Fibroblast of skin of scalp (primary cell): ENCODE measurements around the gene ADCK2. TPM values are rescaled to one million over a fixed set of nuclear protein-coding genes. Genes with fewer than 3 reads are reported as not detected.
"Not testable (repeated sequence)": the region's sequence is repeated elsewhere in the genome, so short reads cannot be mapped to it uniquely, and the experiment has no call there.

Experiments
- DNase-seq: peaks from one replicate; pipeline ENCODE4 v3.0.0-alpha.2; 2013
- polyA plus RNA-seq, 2 experiments: library from polyadenylated mRNA; unstranded; fragments of 120-200 nt; gene quantifications; one replicate each; pipeline ENCODE4 v1.2.1, GENCODE V29; 2013; ENCODE audit not compliant: insufficient read length in 2 of 2

Gene ADCK2, protein sequence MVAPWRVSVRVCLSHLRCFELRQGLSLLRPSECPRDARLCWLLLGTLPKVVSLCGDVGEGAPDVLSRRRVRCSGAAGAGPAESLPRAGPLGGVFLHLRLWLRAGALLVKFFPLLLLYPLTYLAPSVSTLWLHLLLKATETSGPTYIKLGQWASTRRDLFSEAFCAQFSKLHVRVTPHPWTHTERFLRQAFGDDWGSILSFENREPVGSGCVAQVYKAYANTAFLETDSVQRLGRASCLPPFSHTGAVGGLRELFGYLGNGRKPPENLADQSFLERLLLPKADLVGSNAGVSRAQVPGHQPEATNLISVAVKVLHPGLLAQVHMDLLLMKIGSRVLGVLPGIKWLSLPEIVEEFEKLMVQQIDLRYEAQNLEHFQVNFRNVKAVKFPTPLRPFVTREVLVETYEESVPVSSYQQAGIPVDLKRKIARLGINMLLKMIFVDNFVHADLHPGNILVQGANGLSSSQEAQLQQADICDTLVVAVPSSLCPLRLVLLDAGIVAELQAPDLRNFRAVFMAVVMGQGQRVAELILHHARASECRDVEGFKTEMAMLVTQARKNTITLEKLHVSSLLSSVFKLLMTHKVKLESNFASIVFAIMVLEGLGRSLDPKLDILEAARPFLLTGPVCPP
- 14.6 TPM for polyA plus RNA-seq (2013, experiment 1 of 2; ENCODE audit: insufficient read length)
- polyA plus RNA-seq (2013, experiment 2 of 2; ENCODE audit: insufficient read length): 15.0 TPM

DNA sequence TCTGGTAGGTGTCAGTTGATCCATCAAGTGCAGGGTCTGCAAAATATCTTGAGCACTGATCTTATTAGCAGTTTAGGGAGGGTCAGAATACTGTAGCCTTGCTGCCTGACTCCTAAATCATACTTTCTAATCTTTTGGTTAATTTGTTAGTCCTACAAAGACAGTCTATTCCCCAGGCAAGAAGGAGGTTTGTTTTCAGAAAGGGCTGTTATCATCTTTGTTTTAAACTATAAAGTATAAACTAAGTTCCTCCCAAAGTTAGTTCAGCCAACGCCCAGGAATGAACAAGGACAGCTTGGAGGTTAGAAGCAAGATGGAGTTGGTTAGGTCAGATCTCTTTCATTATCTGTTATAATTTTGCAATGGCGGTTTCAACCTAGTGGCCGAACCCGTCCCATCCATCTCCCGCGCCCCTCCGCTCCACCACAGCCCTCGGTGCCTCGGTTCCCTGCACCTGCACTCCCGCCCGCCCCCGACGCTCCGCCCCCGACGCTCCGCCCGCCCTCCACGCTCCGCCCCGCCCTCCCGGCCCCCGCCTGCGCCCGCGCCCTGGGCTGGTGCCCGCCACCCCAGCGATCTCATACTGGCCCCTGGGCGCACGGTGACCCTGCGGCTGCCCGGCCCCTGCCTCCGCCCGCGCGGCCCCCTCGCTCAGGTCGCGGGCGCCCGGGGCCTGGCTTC is at the start of gene ADCK2:
TSS of gene ADCK2 (plus strand) at position 564 of the 681 bp plus-strand sequence. CDS start 386 bp downstream, outside the sequence.
- peak; percentile 26 for DNase-seq

DNA sequence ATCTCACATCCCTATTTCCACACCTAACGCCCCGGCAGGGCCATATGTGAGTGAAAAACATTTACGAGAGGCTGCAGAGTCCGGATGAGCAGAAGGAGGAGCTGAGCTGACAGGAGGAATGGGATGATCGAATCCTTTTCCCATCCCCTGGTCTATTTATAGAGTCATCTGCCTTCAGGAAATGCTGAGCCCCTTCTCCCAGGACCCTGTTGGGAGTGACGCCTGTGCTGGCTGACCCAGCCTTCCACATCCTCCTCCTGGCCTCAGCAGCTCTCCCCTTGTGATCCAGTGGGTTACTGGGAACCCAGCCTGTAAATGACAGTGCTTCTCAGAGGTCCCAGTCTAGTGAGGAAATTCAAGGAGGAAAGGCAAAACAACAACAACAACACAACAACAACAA is 48.8 kb upstream of the ADCK2 start:
- peak; percentile 67 for DNase-seq

DNA sequence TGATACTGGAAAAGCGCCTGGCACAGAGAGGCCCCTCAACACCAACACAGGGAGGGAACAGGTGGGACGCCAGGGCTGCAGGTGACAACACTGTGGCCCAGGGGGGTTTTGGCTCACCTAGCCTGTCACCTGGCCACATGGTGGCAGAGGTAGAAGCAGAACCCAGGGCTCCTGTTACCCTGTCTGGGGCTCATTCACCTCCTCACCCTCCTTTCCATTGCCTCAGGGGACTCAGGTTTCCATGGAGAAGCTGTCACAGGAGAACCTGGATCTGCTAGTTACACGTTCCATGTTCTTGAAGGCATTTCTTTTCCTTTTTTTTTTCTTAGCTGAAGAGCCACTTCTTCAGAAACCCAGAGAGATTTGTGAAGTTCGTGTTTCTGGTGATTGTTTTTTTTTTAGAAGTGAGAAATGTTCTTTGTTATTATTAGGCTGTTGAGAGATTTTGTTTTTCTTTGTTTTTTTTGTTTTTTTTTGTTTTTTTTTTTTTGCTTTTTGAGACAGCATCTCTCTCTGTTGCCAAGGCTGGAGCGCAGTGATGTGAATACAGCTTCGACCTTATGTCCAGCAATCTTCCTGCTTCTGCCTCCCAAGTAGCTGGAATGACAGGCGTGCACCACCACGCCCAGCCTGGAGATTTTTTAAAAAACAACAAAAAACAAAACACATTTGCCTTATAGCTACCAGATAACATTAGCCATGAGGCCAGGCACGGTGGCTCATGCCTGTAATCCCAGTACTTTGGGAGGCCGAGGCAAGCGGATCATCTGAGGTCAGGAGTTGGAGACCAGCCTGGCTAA is 48.2 kb upstream of the ADCK2 start:
- peak; percentile 33 for DNase-seq

DNA sequence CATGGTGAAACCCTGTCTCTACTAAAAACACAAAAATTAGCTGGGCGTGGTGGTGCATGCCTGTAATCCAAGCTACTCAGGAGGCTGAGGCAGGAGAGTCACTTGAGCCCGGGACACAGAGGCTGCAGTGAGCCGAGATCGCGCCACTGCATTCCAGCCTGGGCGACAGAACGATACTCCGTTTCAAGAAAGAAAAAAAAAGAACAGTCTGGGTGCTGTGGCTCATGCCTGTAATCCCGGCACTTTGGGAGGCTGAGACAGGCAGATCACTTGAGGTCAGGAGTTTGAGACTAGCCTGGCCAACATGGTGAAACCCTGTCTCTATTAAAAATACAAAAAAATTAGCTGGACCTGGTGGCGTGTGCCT is 47.6 kb upstream of the ADCK2 start:
- not testable (repeated sequence) for DNase-seq

DNA sequence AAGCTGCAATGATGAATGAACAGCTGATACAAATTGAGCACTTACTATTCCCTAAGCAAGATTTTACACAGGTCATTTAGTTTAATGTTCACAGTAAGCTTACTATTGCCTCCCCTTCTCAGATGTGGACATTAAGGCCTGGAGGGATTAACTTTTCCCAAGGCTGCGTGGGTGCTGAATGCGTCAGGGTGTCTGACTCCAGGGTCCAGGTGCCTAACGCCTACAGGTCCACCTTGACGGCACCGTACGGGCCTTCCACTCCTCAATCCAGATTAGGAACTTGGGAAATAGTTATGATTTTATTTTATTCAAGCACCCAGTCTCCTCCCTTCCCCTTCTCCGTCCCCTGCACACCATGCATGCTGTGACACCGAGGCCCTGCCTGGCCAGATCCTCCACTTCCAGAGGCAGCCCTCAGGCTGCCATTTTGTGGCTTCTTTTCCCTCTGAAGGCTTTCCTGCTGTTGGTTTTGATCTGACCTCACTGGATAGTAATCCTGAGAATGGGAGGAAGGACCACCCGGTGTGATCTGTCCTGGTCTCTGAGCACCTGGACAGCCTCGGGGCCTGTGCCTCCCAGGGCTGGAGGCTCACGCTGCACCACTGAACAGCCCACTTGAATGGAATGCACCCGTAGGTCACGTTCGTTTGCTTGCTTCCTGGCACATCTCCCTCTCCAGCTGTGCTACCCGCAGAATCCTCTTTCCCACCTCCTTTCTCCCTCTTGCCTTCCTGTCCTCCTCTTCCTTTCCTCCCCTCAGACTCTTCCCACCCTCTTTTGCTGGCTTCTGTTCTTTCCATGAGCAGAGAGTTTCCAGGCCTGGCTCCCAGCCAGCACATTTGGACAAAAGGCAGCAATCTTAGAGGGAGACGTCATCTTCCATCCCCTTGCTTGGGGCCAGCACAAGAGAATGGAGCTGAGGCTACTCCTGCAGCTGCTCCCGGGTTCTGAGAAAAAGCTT is 46.6 kb upstream of the ADCK2 start:
- DNase-seq: peak; percentile 99

DNA sequence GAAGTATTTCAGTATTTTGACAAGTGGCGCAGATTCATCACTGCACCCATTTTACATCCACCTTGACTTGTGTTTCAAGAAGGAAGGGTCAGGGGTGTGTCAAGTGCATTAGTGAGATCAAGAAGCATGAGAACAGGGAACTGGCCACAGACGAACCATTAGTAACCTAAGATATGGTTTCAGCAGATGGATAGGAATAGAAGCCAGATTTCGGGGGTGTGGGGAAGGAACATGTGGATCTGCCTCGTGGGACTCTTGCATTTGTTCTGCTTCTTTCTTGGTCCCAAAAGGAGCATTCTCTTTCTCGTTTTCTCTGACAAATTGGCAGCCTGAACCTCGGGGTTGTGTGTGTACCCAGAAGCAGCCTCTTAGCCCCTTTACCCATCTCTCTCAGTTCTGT is 41.7 kb upstream of the ADCK2 start:
- no peak for DNase-seq

DNA sequence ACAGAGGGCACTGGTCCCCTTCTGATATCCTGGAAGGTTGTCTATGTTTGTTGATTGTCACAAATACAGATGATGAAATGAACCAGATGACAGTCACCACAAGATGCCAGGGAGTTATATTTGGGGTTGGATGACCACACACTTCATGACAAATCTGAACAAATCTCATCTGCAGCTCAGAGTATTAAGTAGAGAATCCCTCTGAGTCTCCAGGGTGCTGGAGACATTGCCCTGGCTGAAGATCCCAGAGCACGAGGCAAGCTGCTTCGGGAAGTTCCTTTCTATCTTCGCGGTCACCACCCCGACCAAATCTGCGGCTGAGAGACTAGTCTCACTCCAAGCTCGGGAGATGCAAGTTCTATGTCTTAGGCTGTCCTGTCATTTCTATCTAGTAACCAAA is 41.1 kb upstream of the ADCK2 start:
- no peak for DNase-seq

DNA sequence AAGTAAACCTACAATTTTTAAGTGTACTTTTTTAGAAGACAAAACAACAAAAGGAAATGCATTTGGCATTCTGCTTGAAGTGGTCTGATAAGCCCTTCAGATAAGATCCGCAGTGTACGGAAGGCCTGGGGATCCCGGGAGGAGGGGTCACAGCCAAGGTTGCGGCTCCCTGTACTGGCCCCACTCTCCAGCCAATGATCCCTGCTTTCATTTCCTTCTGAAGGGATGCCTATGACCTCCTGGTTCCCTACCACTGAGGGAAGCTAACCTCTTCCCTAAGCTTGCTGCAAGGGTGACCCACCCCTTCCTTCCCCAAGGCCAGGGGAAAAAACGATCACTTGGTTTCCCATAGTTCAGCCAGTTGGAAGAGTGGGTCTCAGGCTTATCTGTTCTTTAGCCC is 37.4 kb upstream of the ADCK2 start:
- DNase-seq: no peak

DNA sequence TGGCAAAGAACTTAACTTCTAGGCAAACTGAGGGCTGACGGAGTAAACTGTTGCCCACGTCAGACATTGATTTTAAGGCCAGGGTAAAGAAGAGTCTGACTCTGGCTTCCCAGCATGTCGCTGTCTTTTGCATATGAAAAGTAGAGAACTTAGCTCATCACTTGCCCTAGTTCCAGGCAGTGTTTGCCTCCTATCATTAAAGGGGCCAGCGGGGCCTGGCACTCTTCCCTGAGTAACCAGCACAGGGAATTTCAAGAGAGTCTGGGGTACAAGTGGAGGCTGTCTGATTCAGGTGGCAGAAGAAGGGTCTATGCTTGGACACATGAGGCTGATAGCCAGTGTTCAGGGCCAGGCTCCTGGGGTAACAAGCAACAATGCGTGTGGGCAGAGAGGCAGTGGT is 36.9 kb upstream of the ADCK2 start:
- no peak for DNase-seq

DNA sequence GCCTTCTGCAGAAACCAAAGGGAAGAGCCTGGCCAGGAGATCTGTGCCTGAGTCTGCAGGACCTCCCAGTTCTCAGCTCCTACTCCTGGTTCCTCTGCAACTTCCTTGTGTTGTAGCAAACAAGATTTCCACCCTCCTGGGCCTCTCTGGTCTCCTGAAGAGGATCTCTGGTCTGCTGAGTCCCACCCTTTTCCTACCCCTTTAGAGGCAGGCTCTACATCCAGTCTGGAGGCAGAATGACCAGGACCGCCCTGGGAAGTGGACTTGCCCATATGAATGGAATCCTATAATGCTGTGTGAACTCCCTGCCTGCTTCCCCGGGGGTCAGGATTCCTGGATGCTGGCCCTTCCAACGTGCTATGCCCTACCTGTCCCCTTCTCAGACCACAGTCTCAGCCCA is 35.3 kb upstream of the ADCK2 start:
- DNase-seq: no peak

DNA sequence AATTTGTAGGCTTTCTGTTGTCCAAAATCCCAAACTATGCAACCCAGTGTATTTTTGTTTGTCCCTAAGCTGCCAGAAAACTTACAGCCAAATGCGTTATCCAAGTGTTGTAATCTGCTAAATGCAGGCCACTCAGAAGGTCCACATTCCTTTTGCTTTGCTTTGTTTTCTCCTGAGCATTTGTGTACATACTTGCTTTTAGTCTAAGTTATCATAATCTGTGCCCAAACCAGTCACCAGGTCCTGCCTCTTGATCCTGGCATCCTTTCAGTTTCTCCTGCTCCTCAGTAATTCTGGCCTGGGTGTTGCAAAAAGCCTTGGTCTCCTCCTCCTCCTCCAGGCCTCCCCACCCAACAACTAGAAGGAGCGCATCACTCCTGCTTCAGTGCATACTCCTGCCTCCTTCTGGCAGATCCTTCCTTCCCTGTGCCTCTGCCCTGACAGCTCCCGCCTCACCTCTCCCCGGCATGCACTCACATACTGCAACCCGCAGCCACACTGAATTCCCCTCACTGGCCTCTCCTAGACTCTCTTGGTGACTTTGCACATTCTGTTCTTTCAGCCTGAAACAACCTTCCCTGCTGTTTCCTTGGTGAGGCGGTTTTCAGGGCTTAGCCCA is 34.5 kb upstream of the ADCK2 start:
- peak; percentile 62 for DNase-seq

DNA sequence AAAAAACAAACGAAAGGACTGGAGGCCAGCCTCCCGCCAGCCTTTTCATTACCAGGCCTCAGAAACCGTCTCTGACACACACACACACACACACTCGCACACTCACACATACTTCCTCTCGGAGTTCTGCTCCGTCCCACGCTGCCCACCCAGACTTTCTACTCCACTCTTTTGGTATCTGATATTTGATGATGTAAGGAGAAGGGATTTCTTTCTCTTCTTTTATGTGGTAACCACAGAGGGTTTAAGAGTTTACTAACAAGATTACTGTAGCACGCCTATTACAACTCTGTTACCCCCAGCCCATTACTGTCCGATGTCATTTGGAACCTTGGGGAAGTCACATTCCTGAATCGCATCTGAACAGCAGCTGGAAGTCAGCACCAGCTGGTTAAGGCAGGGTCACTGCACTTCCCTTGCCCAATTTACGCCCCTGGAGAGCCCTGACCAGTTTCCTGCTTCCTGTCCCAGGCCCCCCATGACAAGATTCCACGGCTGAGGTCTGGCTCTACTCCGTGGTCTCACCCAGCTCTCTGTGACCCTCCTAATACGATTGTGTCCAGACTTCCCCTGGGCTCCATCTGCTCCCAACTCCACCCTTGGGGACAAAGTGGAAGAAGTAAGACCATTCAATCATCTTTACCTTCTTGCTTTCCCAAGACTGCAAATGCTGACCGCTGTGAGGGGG is 33.2 kb upstream of the ADCK2 start:
- DNase-seq: peak; percentile 83

DNA sequence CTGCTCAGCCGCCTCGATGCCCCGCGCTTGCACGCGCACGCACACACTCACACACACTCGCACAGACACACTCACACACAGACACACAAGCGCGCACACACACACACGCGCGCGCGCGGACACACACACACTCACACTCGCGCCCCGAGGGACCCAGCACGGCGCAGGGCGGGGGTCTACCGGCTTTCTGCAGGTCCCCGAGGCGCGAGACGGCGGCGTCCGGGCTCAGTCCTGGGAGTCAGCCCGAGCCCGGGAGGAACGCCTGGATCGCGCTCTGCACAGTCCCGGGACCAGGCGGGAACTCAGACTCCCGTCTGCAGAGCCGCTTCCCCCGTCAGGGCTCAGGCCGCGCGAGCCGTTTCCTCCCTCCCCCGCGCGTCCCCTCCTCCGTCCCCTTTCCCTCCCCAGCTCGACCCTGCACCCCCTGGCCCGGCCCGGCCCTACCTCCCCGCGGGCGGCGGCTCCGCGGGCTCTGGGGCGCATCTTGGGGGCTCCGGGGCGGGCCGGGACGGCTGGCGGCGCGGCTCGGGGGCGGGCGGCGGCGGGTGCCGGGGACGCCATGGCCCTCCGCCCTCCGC is 32.6 kb upstream of the ADCK2 start:
- peak; percentile 57 for DNase-seq

DNA sequence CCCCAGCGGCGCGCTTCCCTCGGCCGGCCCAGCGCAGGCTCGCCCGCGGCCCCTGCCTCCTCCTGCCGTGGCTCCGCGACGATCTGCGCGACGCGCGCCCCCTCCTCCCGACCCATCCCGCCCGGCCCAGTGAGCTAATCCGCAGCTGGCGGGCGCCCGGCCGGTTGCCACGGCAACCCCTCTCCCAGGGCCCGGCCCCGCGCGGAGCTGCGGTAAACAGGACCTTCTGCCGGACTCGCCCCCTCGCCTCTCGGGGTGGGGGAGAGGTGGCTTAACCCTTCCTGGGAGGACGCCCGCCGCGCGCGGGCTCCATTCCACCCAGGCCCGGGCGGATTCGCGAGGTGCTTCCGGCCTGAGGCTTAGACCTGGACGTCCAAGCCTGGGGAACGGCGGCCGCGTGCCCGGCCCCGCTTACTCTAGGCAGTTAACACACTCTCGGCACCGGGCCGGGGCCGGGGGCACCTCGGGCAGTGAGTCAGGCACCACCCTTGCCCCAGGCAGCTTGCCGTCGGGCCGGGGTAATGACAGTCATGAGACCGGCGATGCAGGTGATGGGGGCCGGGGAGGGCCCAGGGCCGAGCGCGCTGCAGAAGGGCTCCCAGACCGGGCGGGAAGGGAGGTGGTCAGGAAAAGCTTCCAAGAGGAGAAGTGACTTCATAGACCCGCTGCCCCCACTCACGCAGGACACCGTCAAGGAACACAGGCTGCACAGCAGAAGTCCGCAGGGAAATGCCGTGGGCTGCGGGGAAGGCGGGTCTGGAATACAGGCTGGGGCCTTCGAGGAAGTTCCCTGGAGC is 31.8 kb upstream of the ADCK2 start, which contains the start of gene DENND2A:
TSS of gene DENND2A (minus strand) at position 87 of the 797 bp plus-strand sequence. CDS start 38,416 bp downstream, outside the sequence.
- DNase-seq: peak; percentile 70

DNA sequence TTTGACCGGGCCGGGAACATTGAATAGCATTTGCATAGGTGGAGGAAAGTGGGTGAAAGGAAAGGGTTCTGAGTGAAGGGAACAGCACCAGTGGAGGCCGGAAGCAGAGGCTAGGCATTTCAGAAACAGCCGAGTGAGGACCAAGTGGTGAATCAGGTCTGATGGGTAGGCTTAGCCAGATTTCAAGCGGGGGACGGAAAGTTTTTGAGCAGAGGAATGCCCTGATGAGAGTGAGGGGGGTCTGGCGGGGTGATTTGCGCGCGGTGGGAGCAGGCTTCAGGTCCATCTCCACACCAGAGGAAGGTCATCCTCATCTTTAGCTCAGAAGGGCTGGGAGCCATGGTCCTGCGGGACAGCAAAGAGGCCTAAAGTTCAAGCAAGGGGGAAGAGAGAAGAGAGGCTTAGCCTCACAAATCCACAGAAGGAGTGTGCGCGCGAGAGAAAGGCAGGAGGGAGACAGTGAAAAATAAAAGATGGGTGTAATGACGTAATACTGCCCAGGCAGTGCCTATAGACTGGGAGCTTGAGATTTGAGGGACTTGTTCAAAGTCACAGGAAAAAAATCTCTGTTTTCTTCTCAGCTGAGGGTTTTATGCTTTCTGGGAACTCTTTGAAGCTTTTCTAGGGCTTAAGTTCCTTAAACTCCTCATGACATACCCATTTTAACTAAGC is 31.1 kb upstream of the ADCK2 start:
- DNase-seq: no peak

DNA sequence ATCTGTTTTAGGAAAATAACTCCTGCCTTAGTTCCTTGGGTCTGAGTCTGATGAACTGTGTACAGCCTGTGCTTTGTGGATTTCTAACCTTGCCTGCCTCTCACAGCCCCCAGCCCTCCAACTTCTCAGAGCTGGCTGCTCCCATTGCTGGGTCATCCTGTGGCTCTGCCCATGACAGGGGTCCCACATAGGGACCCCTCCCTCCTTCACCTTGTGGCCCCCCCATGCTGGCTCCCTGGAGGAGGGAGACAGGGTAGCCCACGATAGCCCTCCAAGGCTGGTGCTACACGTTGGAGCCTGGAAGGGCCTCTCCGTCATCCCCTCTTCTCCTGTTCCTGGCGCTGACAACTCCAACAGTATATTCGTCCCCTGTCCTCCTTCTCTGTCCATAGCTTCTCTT is 29.3 kb upstream of the ADCK2 start:
- DNase-seq: no peak

DNA sequence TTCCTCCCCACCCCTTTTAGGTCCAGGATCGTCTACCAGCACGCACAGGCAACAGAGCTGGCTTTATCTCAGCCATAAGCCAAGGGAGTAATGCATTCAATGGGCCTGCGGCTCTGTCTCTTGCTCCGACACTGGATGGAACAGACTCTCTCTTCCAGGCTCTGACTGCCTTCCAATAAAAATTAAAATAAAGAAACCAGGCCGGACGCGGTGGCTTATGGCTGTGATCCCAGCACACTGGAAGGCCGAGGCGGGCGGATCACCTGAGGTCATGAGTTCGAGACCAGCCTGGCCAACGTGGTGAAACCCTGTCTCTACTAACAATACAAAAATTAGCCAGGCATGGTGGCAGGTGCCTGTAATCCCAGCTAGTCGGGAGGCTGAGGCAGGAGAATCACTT is 28.0 kb upstream of the ADCK2 start:
- DNase-seq: not testable (repeated sequence)

DNA sequence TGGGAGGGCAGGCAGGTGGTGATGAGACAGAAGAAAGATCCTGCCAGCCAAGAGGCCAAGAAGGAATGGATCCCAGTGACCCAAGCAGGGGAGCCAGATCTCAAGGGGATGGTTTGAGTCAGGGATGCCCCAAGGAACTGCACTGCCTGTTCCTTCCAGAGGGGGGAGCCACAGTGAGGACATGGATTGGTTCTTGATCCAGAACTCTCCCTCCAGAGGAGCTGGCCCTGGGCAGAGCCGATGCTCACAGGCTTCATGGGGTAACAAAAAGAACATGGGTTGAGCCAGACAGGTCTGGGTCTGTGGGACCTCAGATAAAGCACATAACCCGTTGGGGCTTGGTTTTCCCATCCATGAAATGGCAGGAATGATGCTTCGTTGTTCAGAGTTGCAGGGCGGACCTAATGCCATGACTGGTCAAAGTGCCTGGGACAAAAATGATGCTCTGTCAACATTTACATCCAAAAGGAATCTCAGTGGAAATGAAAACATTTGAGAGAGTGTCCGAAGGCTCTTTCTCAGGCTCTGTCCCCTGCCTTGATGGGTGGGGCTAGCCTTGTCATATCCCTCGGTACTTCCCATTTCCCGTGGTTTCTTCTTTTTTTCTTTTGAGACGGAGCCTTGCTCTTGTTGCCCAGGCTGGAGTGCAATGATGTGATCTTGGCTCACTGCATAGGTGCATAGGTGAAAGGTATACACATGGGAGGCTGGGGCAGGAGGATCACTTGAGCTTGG is 27.4 kb upstream of the ADCK2 start:
- no peak for DNase-seq
